RPMI7951 (cell line): ENCODE data around the gene PTN. TPM values are rescaled to one million over a fixed set of nuclear protein-coding genes. Genes with fewer than 3 reads are reported as not detected.
"Not testable (repeated sequence)": the region's sequence is repeated elsewhere in the genome, so short reads cannot be mapped to it uniquely, and the experiment has no call there.

ENCODE experiments used
- DNase-seq: peaks from one replicate; pipeline ENCODE4 v3.0.0-alpha.2; 2012; ENCODE audit warnings: low read depth
- total RNA-seq: library from RNA; depleted of rRNA; stranded (reverse); fragments of >200 nt; shearing (Covaris generic); gene quantifications from 2 replicates; pipeline ENCODE4 v1.2.3, GENCODE V29; 2014

The PTN gene
- total RNA-seq, 1 experiment from 2014 or later = 40.4 TPM

DNA sequence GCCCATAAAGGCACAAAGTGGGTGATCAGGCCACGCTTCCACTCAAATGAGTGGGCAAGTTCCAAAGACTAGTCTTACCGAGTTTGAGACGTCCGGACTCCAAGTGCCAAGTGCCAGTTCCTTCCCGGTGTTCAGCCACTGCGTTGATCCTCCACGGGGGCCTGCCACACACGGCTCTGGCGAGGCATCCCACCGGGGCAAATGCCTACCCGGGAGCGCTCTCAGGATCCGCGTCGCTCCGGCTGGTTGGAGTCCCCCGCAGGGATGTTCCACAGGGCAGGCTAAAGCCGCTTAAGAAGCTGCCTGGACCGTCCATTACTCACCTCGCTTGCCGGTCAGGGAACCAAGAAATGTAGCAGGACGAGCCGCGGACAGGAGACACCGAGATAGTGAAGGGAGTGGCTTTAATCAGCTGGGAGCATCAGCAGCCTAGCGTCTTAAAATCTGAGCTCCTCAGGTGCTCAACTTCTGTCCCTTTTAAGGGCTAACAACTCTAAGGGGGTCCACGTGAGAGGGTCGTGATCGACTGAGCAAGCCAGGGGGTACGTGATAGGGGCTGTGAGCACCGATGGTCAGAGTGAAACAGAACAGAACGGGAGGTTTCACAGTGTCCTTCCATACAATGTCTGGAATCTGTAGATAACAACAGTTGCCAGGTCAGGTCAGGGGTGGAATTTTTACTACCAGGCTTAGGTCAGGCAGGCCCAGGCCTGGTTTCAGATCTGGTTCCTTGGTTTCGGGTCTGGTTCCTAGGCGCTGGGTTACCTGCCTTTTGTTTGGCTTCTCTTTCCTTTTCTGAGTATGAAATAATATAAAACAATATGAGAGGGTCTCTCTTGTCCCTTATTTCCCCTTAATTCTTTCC lies 75.3 kb downstream of the PTN start:
- not testable (repeated sequence) for DNase-seq

DNA sequence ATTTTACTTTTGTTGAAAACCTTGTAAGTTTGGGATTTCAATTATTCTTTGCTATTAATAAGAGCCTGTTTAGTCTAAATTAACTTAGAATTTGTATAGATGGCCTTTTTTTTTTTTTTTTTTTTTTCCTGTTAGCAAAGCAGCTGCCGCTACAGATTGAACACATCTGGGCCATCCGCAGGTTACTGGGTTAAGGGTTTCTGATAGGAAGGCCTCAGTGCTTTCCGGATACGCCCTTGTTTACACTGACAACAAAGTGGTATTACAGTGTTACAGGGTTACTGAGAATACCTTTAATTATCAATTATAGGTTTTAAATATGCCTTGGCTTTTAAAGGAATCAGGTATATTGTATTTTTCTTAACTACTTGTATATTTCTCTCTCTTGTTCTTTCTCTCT lies 76.8 kb downstream of the PTN start:
- no peak for DNase-seq

GRCh38 chr7:137265480-137265879 lies 78.1 kb downstream of the PTN start:
- not testable (repeated sequence) for DNase-seq

DNA sequence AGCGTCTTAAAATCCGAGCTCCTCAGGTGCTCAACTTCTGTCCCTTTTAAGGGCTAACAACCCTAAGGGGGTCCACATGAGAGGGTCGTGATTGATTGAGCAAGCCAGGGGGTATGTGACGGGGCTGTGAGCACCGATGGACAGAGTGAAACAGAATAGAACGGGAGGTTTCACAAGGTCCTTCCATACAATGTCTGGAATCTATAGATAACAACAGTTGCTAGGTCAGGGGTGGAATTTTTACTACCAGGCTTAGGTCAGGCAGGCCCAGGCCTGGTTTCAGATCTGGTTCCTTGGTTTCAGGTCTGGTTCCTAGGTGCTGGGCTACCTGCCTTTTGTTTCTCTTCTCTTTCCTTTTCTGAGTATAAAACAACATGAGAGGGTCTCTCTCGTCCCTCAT lies 80.9 kb downstream of the PTN start:
- DNase-seq = no peak

DNA sequence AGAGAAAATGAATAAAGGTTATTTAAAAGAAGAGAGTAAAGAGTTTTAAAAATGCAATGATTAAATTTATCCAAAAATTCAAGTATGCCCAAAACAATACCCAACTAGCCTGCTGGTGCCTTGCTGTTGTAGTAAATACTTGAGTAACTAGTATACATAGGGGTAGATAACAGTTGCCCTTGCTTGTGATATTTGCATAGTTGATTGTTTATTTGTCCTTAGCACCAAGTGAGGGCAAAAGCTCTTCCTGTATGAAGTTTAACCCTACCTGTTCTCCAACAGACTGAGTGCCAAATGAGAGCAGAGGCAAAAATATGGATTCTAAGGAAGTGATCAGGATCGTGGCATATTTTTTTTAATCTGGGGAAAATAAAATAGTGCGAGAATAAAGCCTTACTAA lies 85.0 kb downstream of the PTN start:
- no peak for DNase-seq

- no peak for DNase-seq
These were observed 88.8 kb downstream of the PTN start for GRCh38 chr7:137254766-137255165.

DNA sequence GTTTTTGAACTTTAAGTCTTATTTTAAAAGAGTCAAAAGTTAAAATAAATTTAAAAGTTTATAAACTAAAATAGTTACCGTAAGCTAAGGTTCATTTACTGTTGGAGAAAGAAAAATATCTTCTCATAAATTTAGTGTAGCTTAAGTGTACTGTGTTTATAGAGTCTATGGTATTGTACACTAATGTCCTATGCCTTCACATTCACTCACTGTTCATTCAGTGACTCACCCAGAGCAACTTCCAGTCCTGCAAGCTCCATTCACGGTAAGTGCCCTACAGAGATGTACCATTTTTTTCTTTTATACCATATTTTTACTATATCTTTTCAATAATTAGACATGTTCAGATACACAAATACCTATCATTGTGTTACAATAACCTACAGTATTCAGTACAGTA lies 97.6 kb downstream of the PTN start:
- no peak for DNase-seq

GRCh38 chr7:137245186-137245585 lies 98.3 kb downstream of the PTN start:
- no peak for DNase-seq

DNA sequence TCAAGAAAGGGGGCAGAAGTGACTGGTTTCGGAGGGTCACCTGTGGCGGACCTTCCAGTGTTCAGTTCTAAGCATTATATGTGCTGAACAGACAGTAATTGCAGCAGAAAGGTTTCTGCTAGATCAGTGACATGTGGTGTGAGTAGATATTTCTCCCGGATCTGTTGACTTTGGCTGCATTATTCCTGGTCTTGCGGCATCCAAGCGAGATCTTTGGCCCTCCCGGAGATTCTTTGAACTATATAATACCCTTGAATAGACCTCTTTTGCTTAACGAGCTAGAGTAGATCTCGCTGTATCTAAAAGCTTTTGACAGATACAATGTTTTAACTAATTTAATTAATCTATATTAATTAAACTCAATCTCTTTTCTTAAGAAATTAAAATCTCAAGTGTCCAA lies 99.8 kb downstream of the PTN start:
- no peak for DNase-seq

- no peak for DNase-seq
These were observed 100.9 kb downstream of the PTN start for GRCh38 chr7:137242616-137243015.

GRCh38 chr7:137241655-137242360 lies 101.7 kb downstream of the PTN start:
- DNase-seq = no peak

- DNase-seq = not testable (repeated sequence)
These were observed 104.3 kb downstream of the PTN start for GRCh38 chr7:137239186-137239585.

DNA sequence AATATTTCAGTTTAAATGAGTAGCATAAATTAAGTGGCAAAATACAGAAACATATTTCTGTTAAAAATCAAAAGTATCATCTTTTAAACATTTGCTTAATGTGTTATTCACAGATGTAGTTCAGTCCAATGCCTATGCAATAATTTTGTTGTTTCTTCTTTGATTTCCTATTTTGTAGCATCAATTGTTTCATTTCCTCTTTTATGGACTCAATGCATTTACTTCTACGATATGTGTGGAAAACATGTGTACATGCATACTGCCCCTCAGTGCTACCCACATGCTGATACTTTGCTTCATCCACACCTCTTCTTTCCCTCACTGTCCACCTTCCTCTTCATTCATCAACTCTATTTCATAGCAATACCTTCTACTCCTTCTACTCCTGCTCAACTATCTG lies 108.1 kb downstream of the PTN start:
- DNase-seq = no peak

GRCh38 chr7:137231167-137231566 lies 112.4 kb downstream of the PTN start:
- no peak for DNase-seq

DNA sequence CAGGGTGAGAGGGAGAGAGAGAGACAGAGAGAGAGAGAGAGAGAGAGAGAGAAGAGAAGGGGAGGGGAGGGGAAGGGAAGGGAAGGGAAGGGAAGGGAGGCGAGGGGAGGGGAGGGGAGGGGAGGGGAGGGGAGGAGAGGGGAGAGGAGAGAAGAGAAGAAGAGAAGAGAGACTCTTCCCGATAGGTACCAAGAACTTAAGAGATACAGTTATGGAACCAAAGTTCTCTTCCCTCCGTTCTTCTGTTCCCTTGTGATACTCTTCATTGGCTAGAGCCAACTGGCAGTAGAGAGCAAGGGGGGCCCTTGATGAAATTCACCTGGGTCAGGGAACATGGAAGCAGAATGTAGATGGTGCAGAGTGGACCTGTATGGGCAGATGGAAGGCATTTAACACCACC lies 122.1 kb downstream of the PTN start:
- DNase-seq = no peak

DNA sequence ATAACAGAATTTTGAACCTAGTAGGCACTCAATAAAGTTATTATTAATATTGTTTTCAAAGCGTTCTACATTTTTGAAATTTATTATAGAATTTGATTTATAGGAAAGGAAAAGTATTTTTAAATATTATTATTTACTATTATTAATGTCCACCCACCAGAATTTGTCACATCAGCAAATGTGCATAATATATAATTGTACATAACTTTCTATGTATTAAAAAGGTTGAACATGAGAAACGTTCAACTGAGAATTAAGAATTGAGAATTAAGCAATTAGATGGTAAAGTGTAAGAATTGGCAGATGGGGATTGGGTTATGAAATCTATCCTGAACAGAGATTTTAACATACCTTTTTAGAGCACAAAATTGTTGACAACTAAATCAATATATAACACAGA lies 129.8 kb downstream of the PTN start:
- DNase-seq = no peak

GRCh38 chr7:137209151-137209817 lies 134.2 kb downstream of the PTN start:
- no peak for DNase-seq

GRCh38 chr7:137206770-137207169 lies 136.8 kb downstream of the PTN start:
- no peak for DNase-seq

DNA sequence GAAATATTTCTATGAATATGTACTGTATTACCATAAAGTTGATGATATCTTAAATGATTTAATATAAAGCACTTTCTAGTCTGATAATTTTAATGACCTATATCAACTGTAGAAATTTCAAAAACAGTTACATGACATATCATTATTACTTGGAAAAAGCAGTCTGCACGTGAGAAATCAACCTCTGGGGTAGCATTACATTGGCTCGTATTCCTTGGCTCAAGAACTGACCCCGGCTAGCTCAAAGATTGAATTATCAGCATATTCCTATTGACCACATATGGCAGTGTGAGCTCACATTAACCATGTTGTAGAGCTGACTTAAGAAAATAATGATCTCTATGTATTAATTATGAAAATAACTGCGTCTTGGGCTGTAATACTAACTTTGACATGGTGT lies 139.3 kb downstream of the PTN start:
- DNase-seq = no peak

- no peak for DNase-seq
These were observed 140.2 kb downstream of the PTN start for GRCh38 chr7:137203351-137203750.

DNA sequence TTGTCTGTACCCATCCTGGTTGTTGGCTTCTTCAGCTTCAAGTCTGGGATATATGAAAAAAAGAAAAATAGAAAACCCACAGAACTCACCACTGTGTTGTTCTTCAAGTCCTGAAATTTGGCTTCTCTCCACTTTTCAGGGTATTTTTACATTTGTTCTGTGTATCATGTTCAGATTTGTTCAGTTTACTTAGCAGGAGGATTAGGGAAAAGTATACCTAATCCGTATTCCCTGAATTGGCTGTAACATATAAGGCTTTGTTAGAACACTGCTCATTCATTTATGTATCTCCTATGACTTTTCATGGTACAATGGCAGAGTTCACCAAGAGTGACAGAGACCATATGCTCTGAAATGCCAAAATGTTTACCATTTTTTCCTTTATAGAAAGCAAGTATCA lies 146.9 kb downstream of the PTN start:
- DNase-seq = no peak

- no peak for DNase-seq
These were observed 147.5 kb downstream of the PTN start for GRCh38 chr7:137195996-137196395.

DNA sequence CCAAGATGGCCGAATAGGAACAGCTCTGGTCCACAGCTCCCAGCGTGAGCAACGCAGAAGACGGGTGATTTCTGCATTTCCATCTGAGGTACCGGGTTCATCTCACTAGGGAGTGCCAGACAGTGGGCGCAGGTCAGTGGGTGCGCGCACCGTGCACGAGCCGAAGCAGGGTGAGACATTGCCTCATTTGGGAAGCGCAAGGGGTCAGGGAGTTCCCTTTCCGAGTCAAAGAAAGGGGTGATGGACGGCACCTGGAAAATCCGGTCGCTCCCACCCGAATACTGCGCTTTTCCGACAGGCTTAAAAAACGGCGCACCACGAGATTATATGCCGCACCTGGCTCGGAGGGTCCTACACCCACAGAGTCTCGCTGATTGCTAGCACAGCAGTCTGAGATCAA lies 161.9 kb downstream of the PTN start:
- peak; percentile 7 for DNase-seq
